Hepatocyte (in vitro differentiated cells): ENCODE data around the gene DIPK1B.

ENCODE experiments used
- EZH2phosphoT487 ChIP-seq: fragments of 200-600 bp; sonication (generic); IDR thresholded peaks from one replicate; pipeline ENCODE4 v1.6.1; 2018; ENCODE audit warnings: antibody characterized with exemption, mild to moderate bottlenecking, low read depth, moderate library complexity; ENCODE audit not compliant: unreplicated experiment, severe bottlenecking
- TF ChIP-seq, protein P1 (sequence below): fragments of 200-600 bp; sonication (generic); IDR thresholded peaks from 2 replicates; pipeline ENCODE4 v1.5.1; 2016; ENCODE audit warnings: antibody characterized with exemption, mild to moderate bottlenecking; ENCODE audit not compliant: poor library complexity

DNA sequence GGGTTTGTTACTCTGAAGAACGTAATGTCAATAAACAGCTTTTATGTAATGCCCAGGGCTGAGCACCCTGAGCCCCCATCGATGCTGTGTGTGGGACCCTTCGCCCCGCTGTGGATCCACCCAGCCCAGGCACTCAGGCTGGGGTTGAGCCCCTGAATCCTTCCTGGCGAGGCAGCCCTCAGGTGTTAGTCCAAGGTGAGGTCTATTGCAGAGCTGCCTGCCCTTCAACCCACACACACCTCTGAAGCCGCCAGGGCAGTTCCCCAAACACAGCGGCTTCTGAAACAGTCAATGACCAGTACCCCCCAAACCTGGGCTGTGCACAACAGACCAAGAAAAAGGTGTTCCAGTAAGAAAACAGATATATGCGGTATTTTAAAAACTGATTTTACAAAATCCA is 11.6 kb downstream of the DIPK1B start:
- TF ChIP-seq, protein P1, sequence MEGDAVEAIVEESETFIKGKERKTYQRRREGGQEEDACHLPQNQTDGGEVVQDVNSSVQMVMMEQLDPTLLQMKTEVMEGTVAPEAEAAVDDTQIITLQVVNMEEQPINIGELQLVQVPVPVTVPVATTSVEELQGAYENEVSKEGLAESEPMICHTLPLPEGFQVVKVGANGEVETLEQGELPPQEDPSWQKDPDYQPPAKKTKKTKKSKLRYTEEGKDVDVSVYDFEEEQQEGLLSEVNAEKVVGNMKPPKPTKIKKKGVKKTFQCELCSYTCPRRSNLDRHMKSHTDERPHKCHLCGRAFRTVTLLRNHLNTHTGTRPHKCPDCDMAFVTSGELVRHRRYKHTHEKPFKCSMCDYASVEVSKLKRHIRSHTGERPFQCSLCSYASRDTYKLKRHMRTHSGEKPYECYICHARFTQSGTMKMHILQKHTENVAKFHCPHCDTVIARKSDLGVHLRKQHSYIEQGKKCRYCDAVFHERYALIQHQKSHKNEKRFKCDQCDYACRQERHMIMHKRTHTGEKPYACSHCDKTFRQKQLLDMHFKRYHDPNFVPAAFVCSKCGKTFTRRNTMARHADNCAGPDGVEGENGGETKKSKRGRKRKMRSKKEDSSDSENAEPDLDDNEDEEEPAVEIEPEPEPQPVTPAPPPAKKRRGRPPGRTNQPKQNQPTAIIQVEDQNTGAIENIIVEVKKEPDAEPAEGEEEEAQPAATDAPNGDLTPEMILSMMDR: no peak
- TF ChIP-seq EZH2phosphoT487: no peak
